Thyroid gland (tissue), 4 donors: ENCODE measurements around the gene RNF215.

Source experiments
- CTCF ChIP-seq, 6 experiments: fragments of 200-600 bp in 3 of 6; fragments of 450-650 bp in 3 of 6; sonication (generic) in 3 of 6; IDR thresholded peaks; one replicate each; pipeline ENCODE4 v1.5.1; 2016 to 2019; ENCODE audit warnings: antibody characterized with exemption in 6 of 6, mild to moderate bottlenecking in 2 of 6, inconsistent platforms in 1 of 6, moderate library complexity in 1 of 6
- POLR2A ChIP-seq, 2 donors: fragments of 450-650 bp; IDR thresholded peaks; one replicate each; pipeline ENCODE4 v1.6.1; 2017; ENCODE audit warnings: antibody characterized with exemption in 2 of 2, mild to moderate bottlenecking in 2 of 2, moderate library complexity in 1 of 2

- no peak for TF ChIP-seq CTCF (IDR thresholded peaks at IDR 0.05)
- no peak for TF ChIP-seq POLR2A (IDR thresholded peaks at IDR 0.05)
Measured at GRCh38 chr22:30370641-30371230, 16.5 kb downstream of the RNF215 start.
